Osteocyte (in vitro differentiated cells): ENCODE results near the gene AP4B1. TPM values are rescaled to one million over a fixed set of nuclear protein-coding genes. Genes with fewer than 3 reads are reported as not detected.

Experiments
- DNase-seq: peaks from one replicate; pipeline ENCODE4 v3.0.0; 2021; ENCODE audit warnings: mixed read lengths; ENCODE audit not compliant: unreplicated experiment; ENCODE audit errors: extremely low spot score
- H3K27ac Mint-ChIP-seq: one replicate; pipeline ENCODE4 v1.8.0; 2021; ENCODE audit warnings: mild to moderate bottlenecking, mixed read lengths; ENCODE audit not compliant: unreplicated experiment
- H3K27me3 Mint-ChIP-seq: one replicate; pipeline ENCODE4 v1.8.0; 2021; ENCODE audit warnings: mixed read lengths; ENCODE audit not compliant: unreplicated experiment
- H3K36me3 Mint-ChIP-seq: one replicate; pipeline ENCODE4 v1.8.0; 2021; ENCODE audit warnings: mixed read lengths; ENCODE audit not compliant: unreplicated experiment
- H3K4me1 Mint-ChIP-seq: one replicate; pipeline ENCODE4 v1.8.0; 2021; ENCODE audit warnings: mixed read lengths; ENCODE audit not compliant: unreplicated experiment
- H3K4me3 Mint-ChIP-seq: one replicate; pipeline ENCODE4 v1.8.0; 2021; ENCODE audit warnings: mild to moderate bottlenecking, moderate library complexity, mixed read lengths; ENCODE audit not compliant: unreplicated experiment
- H3K9me3 Mint-ChIP-seq: one replicate; pipeline ENCODE4 v1.8.0; 2021; ENCODE audit warnings: mixed read lengths; ENCODE audit not compliant: unreplicated experiment
- total RNA-seq: library from RNA; stranded (reverse); gene quantifications from 2 replicates; pipeline ENCODE4 v1.2.1, GENCODE V29; 2021
- TF ChIP-seq, protein P1 (sequence below): fragments of 200-600 bp; sonication (generic); IDR thresholded peaks from 2 replicates; pipeline ENCODE4 v1.5.0; 2021; ENCODE audit warnings: antibody characterized with exemption, mild to moderate bottlenecking, moderate library complexity

Gene AP4B1
- total RNA-seq, 1 donor from 2014 or later: 19.7 TPM

DNA sequence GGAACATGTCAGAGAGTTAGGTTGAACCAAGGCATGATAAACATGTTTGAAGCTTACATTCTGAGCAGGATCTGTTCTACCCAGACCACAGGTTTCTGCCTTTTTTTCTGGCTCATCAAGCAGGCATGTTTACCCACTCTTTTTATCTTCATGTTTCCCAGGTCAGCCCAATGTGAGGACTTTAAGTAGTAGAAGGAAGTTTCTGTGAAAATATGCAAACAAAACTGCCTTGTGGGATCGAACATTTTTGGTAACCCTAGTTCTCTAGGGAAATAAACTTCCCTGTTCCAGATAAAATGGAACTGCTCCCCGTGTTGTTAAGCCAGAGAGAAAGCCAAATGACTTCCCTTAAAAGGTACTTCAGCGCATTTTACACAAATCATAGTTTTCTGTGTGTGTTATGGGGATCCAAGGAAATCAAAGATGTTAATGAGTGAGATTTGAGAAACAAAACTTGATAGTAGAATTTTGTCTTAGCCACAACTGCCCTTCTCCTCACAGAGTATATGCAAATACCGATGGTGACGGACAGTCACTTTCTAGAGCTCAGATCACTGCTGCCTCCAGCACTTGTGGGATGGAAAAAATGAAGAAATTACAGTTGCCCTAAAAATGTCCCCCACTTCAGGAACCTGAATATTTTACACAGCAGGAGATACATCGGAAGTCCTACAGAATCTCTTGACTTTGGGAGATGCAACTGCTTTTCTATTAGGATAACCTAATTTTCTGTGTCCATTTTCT lies 23.8 kb upstream of the AP4B1 start:
- Mint-ChIP-seq H3K36me3 (no peaks in the 10 kb centered on the region), H3K4me1 (peaks cover 42% of the 10 kb centered on the region), H3K9me3 (no peaks in the 10 kb centered on the region), H3K4me3 (peak overlapping the region; percentile 97), H3K27me3 (peaks cover 11% of the 10 kb centered on the region), H3K27ac (peak overlapping the region; percentile 99)
- DNase-seq: no peak
- TF ChIP-seq, protein P1, sequence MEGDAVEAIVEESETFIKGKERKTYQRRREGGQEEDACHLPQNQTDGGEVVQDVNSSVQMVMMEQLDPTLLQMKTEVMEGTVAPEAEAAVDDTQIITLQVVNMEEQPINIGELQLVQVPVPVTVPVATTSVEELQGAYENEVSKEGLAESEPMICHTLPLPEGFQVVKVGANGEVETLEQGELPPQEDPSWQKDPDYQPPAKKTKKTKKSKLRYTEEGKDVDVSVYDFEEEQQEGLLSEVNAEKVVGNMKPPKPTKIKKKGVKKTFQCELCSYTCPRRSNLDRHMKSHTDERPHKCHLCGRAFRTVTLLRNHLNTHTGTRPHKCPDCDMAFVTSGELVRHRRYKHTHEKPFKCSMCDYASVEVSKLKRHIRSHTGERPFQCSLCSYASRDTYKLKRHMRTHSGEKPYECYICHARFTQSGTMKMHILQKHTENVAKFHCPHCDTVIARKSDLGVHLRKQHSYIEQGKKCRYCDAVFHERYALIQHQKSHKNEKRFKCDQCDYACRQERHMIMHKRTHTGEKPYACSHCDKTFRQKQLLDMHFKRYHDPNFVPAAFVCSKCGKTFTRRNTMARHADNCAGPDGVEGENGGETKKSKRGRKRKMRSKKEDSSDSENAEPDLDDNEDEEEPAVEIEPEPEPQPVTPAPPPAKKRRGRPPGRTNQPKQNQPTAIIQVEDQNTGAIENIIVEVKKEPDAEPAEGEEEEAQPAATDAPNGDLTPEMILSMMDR: no peak

DNA sequence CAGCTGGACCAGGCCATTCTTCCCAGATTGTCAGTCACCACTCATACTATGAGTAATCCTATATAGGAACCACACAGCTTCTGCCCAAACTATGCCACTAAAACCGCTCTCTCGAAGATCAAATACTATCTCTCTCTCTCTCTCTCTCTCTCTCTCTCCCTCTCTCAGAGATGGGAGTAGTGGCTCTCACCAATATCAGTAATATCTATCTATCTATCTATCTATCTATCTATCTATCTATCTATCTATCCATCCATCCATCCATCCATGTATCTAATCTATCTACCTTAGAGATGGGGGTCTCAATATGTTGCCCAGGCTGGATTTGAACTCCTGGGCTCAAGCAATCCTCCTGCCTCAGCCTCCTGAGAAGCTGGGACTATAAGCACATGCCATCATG lies 19.9 kb upstream of the AP4B1 start:
- DNase-seq: no peak
- no peak overlapping the region for H3K4me3 Mint-ChIP-seq
- no peak overlapping the region for H3K27ac Mint-ChIP-seq
- H3K4me1 Mint-ChIP-seq: peaks cover 11% of the 10 kb centered on the region
- no peaks in the 10 kb centered on the region for H3K9me3 Mint-ChIP-seq
- TF ChIP-seq, protein P1: no peak
- H3K27me3 Mint-ChIP-seq: peaks cover 23% of the 10 kb centered on the region
- H3K36me3 Mint-ChIP-seq: no peaks in the 10 kb centered on the region

DNA sequence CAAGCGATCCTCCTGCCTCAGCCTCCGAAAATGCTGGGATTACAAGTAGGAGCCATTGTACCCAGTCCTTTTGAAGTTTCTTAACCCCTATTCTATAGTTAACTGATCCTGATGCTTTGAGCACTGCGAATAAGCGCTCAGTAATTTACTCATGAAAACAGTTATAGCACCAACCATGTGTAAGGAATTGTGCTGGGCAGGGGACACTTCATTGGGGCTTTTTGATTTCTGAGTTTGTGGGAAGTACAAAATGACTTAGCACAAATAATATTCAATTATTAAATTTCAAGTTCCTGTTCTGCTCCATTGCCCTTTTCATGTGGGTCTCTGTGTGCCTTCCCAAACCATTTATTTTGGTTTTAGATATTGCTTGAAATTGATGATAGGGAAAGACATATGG lies 18.4 kb upstream of the AP4B1 start:
- H3K4me1 Mint-ChIP-seq: peaks cover 4% of the 10 kb centered on the region
- no peak overlapping the region for H3K27ac Mint-ChIP-seq
- no peaks in the 10 kb centered on the region for H3K36me3 Mint-ChIP-seq
- DNase-seq: no peak
- H3K9me3 Mint-ChIP-seq: no peaks in the 10 kb centered on the region
- H3K4me3 Mint-ChIP-seq: no peak overlapping the region
- H3K27me3 Mint-ChIP-seq: peaks cover 23% of the 10 kb centered on the region
- TF ChIP-seq, protein P1: no peak

DNA sequence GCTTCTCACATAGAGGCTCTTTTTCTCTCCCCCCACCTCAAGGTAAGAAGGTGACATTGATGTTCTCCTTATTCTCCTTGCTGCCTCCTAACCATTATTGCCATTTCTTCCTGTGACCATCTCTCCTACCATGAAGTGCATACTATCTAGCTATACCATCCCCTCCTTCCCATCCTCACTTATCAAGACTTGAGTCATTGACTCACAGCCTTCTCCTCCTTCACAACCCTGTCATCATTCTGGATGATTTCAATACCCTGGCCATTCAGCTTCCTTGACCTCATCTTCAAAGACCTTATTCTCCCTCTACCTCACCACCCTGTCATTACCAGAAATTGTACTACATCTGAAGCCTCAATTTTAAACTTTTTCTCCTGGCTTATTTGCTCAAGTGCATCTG lies 13.6 kb upstream of the AP4B1 start:
- no peak for DNase-seq
- TF ChIP-seq, protein P1: no peak
- H3K36me3 Mint-ChIP-seq: peaks cover 4% of the 10 kb centered on the region
- H3K9me3 Mint-ChIP-seq: no peaks in the 10 kb centered on the region
- no peak overlapping the region for H3K4me3 Mint-ChIP-seq
- H3K27me3 Mint-ChIP-seq: peaks cover 11% of the 10 kb centered on the region
- H3K27ac Mint-ChIP-seq: no peak overlapping the region
- peaks cover 2% of the 10 kb centered on the region for H3K4me1 Mint-ChIP-seq

DNA sequence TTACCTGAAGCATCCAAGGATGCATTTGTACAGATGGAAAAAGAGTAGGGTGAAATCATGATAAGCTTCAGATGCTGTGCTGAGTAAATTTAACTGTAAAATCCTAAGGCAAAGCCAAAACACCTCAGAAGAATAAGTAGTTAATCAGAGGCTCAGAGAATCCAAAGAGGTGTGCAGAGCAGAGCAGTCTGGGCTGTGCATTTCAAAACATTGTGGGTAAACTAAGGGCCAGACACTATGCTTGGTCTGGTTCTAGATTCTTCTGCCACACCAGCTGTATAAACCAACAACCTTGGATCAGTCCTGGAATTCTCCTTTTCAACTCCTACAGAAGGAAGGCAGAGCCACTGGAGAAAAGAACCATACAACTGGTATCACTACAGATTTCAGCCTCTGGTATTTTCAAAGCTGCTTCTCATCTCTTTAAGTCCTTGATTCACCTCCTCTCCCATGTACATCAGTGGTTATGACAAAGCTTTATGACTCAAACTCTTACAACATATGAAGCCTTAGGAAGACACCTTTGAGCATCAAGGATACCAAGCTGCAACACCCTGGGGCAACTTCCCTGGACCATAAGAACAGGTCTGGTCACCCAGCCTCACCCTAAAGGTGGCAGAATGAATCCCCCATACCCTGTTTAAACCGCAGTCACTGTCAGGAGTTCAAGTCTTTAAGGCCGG lies 12.9 kb upstream of the AP4B1 start:
- Mint-ChIP-seq H3K27me3 (peaks cover 5% of the 10 kb centered on the region), H3K4me1 (peaks cover 9% of the 10 kb centered on the region), H3K9me3 (no peaks in the 10 kb centered on the region), H3K27ac (no peak overlapping the region), H3K4me3 (no peak overlapping the region), H3K36me3 (peaks cover 4% of the 10 kb centered on the region)
- TF ChIP-seq, protein P1: no peak
- no peak for DNase-seq
